Stimulated activated CD4-positive, alpha-beta T cell treated with anti-CD3 and anti-CD28 coated beads, Interleukin-1b, Interleukin-23, amount 100 ng/mL, for 1 hour (primary cell): ENCODE measurements around the gene NARS2.
A peak's percentile ranks its signal among the peaks of the same experiment; 100 is the strongest.
"Not testable (repeated sequence)": the region's sequence is repeated elsewhere in the genome, so short reads cannot be mapped to it uniquely, and the experiment has no call there.

Experiments
- DNase-seq, 2 donors: peaks; one replicate each; pipeline ENCODE4 v3.0.0-alpha.2; 2020; ENCODE audit warnings: low read depth in 2 of 2

NARS2 gene

GRCh38 chr11:78574386-78575381 is at the start of gene NARS2:
TSS of gene NARS2 (minus strand) at chr11:78574864. CDS start at chr11:78574488, 376 bp downstream.
- DNase-seq = peak; percentile 90 to 98

- DNase-seq = no peak
Measured at GRCh38 chr11:78622666-78623065, 48.0 kb upstream of the NARS2 start.

GRCh38 chr11:78620159-78620558 is 45.5 kb upstream of the NARS2 start:
- no peak for DNase-seq

GRCh38 chr11:78615724-78616123 is 41.1 kb upstream of the NARS2 start:
- no peak for DNase-seq

GRCh38 chr11:78613378-78613813 is 38.7 kb upstream of the NARS2 start:
- DNase-seq = no peak

- no peak for DNase-seq
Measured at GRCh38 chr11:78612721-78613377, 38.2 kb upstream of the NARS2 start.

- not testable (repeated sequence) for DNase-seq
Measured at GRCh38 chr11:78609321-78609720, 34.7 kb upstream of the NARS2 start.

- DNase-seq = no peak
Measured at GRCh38 chr11:78607696-78608095, 33.0 kb upstream of the NARS2 start.

- no peak for DNase-seq
Measured at GRCh38 chr11:78606667-78607066, 32.0 kb upstream of the NARS2 start.

- DNase-seq = no peak
Measured at GRCh38 chr11:78605296-78605695, 30.6 kb upstream of the NARS2 start.

- no peak for DNase-seq
Measured at GRCh38 chr11:78603792-78604191, 29.1 kb upstream of the NARS2 start.

- not testable (repeated sequence) for DNase-seq
Measured at GRCh38 chr11:78602771-78603170, 28.1 kb upstream of the NARS2 start.

GRCh38 chr11:78601066-78601465 is 26.4 kb upstream of the NARS2 start:
- not testable (repeated sequence) for DNase-seq

- DNase-seq = not testable (repeated sequence)
Measured at GRCh38 chr11:78597579-78597978, 22.9 kb upstream of the NARS2 start.

GRCh38 chr11:78595436-78596130 is 20.9 kb upstream of the NARS2 start:
- DNase-seq = no peak

- no peak for DNase-seq
Measured at GRCh38 chr11:78594814-78595213, 20.1 kb upstream of the NARS2 start.

GRCh38 chr11:78588517-78588916 is 13.9 kb upstream of the NARS2 start:
- DNase-seq = no peak

- no peak for DNase-seq
Measured at GRCh38 chr11:78587446-78587845, 12.8 kb upstream of the NARS2 start.

GRCh38 chr11:78586452-78587046 is 11.9 kb upstream of the NARS2 start:
- no peak for DNase-seq

- no peak for DNase-seq
Measured at GRCh38 chr11:78583889-78584288, 9.2 kb upstream of the NARS2 start.

GRCh38 chr11:78577495-78577894 is 2.8 kb upstream of the NARS2 start:
- no peak for DNase-seq
